ENCODE data around the gene TCERG1.

GRCh38 chr5:146560205-146560812, 113.2 kb downstream of the TCERG1 start:
- TF ChIP-seq YY1 (IDR thresholded peaks at IDR 0.05; ENCODE audit: low read depth), result no peak
- TF ChIP-seq REST (IDR thresholded peaks at IDR 0.05; ENCODE audit: low read depth), result no peak
- no peak for TF ChIP-seq RAD21 (IDR thresholded peaks at IDR 0.05; ENCODE audit: low read depth)
- TF ChIP-seq MAX (IDR thresholded peaks at IDR 0.05), result no peak
- TF ChIP-seq ZBTB7A (IDR thresholded peaks at IDR 0.05; ENCODE audit: low read depth), result no peak
- TF ChIP-seq FOXM1 (IDR thresholded peaks at IDR 0.05; ENCODE audit: borderline replicate concordance, low read depth), result no peak
- no peak for TF ChIP-seq CEBPB (IDR thresholded peaks at IDR 0.05)

All from Ishikawa (cell line).